GM19463 (cell line): ENCODE measurements around the gene SLC39A9.
"Not testable (repeated sequence)": the region's sequence is repeated elsewhere in the genome, so short reads cannot be mapped to it uniquely, and the experiment has no call there.

Experiments
- ATAC-seq: cut with Tn5 transposase; IDR thresholded peaks from one replicate; pipeline ENCODE4 v1.9.1; 2021; ENCODE audit warnings: mild to moderate bottlenecking, moderate library complexity; ENCODE audit not compliant: unreplicated experiment

The SLC39A9 gene

GRCh38 chr14:69498286-69498685 lies 99.8 kb downstream of the SLC39A9 start:
- ATAC-seq: not testable (repeated sequence)

GRCh38 chr14:69499436-69499835 lies 100.9 kb downstream of the SLC39A9 start:
- no peak for ATAC-seq

GRCh38 chr14:69500096-69500495 lies 101.6 kb downstream of the SLC39A9 start:
- ATAC-seq: no peak

DNA sequence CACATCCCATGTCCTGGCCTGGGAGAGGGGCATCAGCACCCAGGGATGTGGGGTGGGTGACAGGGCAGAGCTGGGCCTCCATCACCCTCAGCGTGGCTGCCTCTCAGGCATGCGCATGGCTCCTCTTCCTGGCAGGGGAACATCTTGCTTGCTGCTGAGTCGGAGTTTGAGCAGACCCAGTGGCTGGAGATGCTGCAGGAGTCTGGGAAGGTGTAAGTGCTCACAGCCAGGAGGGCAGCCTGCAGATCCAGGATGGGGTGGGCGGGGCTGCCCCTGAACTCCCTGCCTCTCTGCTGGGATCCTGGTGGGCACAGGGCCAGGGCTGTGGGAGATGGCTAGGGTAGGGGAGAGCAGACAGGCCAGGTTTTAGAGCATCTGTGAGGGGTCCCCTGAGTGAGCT lies 102.2 kb downstream of the SLC39A9 start:
- ATAC-seq: no peak

DNA sequence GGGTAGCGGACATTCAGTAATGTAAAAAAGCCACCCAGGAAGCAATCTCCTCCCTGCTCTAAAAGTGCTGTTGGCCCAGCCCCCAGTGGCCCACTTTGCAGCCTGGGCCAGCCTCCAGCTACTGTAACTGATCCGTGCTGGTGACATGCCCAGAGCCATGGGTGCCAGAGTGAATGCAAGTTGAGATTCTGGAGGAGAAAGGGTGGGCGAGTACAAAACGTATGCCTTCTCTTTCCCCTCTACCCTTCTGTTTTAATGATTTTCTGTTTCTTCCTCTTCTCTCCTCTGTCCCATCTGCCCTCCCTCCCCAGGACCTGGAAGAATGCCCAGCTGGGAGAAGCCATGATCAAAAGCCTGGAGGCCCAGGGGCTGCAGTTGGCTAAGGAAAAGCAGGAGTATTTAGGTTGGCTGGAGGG lies 102.9 kb downstream of the SLC39A9 start:
- ATAC-seq: no peak

DNA sequence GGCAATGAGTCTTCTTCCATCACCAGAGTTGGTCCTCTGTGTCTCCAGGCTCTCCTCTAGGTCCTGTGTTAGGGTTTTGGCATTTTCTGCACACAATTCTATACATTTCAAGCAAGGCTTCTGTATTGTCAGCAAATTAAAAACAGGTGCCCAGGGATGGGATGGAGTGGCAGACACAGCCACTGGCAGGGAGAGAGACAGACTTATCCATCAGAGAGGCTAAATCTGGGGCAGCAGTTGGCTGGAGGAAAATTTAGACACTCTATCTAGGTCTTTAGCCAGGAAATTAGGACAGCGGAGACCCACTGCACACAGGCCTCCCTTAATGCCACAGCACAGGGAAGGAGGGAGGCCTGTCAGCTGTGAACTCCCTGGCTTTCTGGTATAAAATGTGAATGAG lies 106.3 kb downstream of the SLC39A9 start:
- ATAC-seq: no peak

GRCh38 chr14:69505338-69506240 lies 107.1 kb downstream of the SLC39A9 start:
- no peak for ATAC-seq

GRCh38 chr14:69506241-69506595 lies 107.7 kb downstream of the SLC39A9 start:
- no peak for ATAC-seq
